AG08396 (cell line): ENCODE data around the gene TMEM156.
"Not testable (repeated sequence)": the region's sequence is repeated elsewhere in the genome, so short reads cannot be mapped to it uniquely, and the experiment has no call there.

ENCODE experiments used
- DNase-seq: peaks from one replicate; pipeline ENCODE4 v3.0.0; 2012; ENCODE audit warnings: low spot score, mixed read lengths

TMEM156 gene

GRCh38 chr4:39043861-39044363 is 11.7 kb upstream of the TMEM156 start:
- DNase-seq = no peak

- no peak for DNase-seq
Observed at GRCh38 chr4:39043058-39043860, 11.1 kb upstream of the TMEM156 start.

- no peak for DNase-seq
Observed at GRCh38 chr4:39042366-39042765, 10.2 kb upstream of the TMEM156 start.

- DNase-seq = no peak
Observed at GRCh38 chr4:39039108-39039507, 6.9 kb upstream of the TMEM156 start.

GRCh38 chr4:39037941-39038340 is 5.7 kb upstream of the TMEM156 start:
- DNase-seq = no peak

DNA sequence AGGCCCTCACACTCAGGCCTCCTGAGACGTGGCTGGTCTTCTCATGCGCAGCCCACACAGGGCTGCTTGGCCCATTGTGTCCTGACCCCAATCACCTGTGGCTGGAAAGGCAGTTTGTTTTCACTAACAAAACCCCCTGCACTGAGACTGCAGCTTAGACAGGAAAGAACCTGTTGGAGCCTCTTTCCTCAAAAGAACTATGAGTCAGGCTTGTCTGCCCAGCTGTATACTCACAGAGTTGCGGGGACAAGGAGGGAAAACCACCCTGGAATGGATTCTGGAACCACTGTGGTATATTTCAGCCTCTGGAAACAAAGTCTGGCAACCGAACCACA is 5.2 kb upstream of the TMEM156 start:
- DNase-seq = peak; percentile 17

- DNase-seq = no peak
Observed at GRCh38 chr4:39036172-39036571, 4.0 kb upstream of the TMEM156 start.

GRCh38 chr4:39031590-39032020 is 604 bp downstream of the TMEM156 start:
- DNase-seq = not testable (repeated sequence)

- DNase-seq = no peak
Observed at GRCh38 chr4:39030725-39031124, 1.5 kb downstream of the TMEM156 start.

GRCh38 chr4:39029752-39030694 is 2.2 kb downstream of the TMEM156 start:
- no peak for DNase-seq

- no peak for DNase-seq
Observed at GRCh38 chr4:39026096-39026495, 6.1 kb downstream of the TMEM156 start.

DNA sequence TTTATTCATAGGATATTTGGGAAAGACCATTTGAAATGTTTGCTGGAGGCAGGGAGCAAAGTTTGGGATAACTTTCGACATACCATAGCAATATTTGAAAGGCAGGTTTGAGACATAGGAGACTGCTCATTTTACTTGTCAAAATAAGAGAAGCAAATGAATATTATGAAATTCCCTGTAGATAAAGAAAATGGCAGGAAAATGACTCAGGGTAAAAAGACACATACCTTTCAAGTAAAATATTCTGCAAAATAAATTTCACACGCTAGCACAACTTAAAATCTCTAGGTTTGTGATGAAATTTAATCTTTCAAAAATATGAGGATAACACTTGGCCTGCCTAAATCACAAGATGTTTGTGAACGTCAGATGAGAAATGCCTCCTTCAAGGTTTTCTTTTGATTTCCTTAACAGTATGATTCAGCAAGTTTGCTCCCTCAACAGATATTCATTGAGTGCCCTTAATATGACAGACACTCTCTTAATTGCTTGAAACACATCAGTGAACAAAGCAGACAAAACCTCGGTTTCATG is 6.6 kb downstream of the TMEM156 start:
- DNase-seq = no peak

- no peak for DNase-seq
Observed at GRCh38 chr4:39024311-39024865, 7.8 kb downstream of the TMEM156 start.

- DNase-seq = no peak
Observed at GRCh38 chr4:39023059-39023458, 9.2 kb downstream of the TMEM156 start.

- DNase-seq = no peak
Observed at GRCh38 chr4:39022241-39022640, 10.0 kb downstream of the TMEM156 start.

DNA sequence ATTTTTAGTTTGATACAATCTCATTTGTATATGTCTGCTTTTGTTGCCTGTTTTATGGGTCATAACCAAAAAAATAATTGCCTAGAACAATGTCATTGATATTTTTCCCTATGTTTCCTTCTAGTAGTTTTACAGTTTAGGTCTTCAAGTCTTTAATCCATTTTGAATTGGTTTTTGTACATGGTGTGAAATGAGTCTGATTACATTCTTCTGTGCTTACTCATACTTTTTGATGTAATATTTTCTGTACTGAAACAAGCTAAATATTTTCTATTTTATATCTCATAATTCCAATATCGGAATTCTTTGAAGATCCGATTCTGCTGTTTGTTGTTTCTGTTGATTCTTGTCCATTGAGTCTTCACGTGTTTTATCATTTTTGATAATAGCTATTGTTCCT is 10.6 kb downstream of the TMEM156 start:
- no peak for DNase-seq

- DNase-seq = no peak
Observed at GRCh38 chr4:39020130-39020529, 12.1 kb downstream of the TMEM156 start.

GRCh38 chr4:39014028-39014427 is 18.2 kb downstream of the TMEM156 start:
- DNase-seq = no peak

DNA sequence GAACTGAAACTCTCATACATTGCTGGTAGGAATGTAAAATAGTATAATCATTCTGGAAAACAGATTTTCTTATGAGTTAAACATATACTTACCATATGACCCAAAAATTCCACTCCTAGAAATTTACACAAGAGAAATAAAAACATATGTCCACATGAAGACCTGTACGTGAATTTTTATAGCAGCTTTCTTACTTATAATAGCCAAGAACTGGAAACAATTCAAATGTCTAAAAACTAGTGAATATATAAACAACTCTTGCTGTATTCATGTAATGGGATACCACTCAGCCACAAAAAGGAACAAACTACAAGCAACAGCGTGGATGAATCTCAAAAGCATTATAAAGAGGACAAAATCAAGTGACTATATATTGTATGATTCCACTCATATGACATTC is 27.5 kb downstream of the TMEM156 start:
- no peak for DNase-seq

DNA sequence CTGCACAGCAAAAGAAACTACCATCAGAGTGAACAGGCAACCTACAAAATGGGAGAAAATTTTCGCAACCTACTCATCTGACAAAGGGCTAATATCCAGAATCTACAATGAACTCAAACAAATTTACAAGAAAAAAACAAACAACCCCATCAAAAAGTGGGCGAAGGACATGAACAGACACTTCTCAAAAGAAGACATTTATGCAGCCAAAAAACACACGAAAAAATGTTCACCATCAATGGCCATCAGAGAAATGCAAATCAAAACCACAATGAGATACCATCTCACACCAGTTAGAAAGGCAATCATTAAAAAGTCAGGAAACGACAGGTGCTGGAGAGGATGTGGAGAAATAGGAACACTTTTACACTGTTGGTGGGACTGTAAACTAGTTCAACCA is 30.2 kb downstream of the TMEM156 start:
- not testable (repeated sequence) for DNase-seq

- no peak for DNase-seq
Observed at GRCh38 chr4:38995660-38996005, 36.6 kb downstream of the TMEM156 start.

DNA sequence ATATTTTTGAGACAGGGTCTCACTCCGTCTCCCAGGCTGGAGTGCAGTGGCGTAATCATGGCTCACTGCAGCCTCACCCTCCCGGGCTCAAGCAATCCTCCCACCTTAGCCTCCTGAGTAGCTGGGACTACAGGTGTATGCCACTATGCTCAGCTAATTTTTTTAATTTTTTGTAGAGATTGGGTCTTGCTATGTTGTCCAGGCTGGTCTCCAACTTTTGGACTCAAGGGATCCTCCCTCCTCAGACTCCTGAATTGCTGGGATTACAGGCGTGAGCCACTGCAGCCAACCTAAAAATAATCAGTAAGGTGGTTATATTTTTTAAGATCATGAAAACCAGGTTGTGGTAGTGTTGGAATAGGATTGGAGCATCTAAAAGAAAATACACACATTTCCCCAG is 38.1 kb downstream of the TMEM156 start:
- DNase-seq = no peak
